ENCODE results near the gene EFEMP2.
A peak's percentile ranks its signal among the peaks of the same experiment; 100 is the strongest.
"Not testable (repeated sequence)": the region's sequence is repeated elsewhere in the genome, so short reads cannot be mapped to it uniquely, and the experiment has no call there.

EFEMP2 gene

DNA sequence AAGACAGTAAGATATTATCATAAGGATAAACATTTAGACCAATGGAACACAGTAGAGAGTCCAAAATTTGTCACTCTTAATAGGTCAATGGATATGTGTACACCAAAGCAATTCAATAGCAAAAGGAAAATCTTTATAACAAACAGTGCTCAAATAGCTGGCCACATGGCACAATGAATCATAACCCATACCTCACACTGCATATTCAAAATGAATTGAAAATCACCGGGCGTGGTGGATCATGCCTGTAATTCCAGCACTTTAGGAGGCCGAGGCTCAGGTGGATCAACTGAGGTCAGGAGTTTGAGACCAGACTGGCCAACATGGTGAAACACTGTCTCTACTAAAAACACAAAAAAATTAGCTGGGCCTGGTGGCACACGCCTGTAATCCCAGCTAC, 30.5 kb downstream of the EFEMP2 start:
- H3K4me3 ChIP-seq (ENCODE audit: low read depth, low read length), result no peak overlapping the region
- no peak for DNase-seq
- H3K9me3 ChIP-seq (ENCODE audit: severe bottlenecking), result no peaks in the 10 kb centered on the region
- no peak overlapping the region for H3K27ac ChIP-seq
- TF ChIP-seq, protein P1, sequence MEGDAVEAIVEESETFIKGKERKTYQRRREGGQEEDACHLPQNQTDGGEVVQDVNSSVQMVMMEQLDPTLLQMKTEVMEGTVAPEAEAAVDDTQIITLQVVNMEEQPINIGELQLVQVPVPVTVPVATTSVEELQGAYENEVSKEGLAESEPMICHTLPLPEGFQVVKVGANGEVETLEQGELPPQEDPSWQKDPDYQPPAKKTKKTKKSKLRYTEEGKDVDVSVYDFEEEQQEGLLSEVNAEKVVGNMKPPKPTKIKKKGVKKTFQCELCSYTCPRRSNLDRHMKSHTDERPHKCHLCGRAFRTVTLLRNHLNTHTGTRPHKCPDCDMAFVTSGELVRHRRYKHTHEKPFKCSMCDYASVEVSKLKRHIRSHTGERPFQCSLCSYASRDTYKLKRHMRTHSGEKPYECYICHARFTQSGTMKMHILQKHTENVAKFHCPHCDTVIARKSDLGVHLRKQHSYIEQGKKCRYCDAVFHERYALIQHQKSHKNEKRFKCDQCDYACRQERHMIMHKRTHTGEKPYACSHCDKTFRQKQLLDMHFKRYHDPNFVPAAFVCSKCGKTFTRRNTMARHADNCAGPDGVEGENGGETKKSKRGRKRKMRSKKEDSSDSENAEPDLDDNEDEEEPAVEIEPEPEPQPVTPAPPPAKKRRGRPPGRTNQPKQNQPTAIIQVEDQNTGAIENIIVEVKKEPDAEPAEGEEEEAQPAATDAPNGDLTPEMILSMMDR (IDR thresholded peaks at IDR 0.05; ENCODE audit: low read depth, low read length), result no peak
- H3K36me3 ChIP-seq, result no peaks in the 10 kb centered on the region
- no peaks in the 10 kb centered on the region for H3K27me3 ChIP-seq (ENCODE audit: insufficient read depth, low read depth, severe bottlenecking)

DNA sequence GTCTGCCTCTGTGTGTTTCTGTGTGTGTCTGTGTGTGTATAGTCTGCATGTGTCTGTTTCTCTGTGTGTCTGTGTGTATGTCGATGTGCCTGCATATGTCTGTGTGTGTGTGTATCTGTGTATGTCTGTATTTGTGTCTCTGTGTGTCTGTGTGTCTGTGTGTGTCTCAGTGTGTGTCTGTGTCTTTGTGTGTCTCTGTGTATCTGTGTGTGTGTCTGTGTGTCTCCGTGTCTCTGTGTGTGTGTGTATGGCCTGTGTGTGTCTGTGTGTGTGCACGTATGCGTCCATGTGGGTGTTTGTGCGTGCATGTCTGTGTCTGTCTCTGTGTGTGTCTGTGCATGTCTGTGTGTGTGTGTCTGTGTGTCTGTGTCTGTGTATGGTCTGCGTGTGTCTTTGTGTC, 38.4 kb downstream of the EFEMP2 start:
- Histone ChIP-seq H3K27ac (no peak overlapping the region), H3K36me3 (no peaks in the 10 kb centered on the region), H3K4me3 (ENCODE audit: low read depth, low read length) (peak overlapping the region; percentile 47), H3K27me3 (ENCODE audit: insufficient read depth, low read depth, severe bottlenecking) (no peaks in the 10 kb centered on the region), H3K9me3 (ENCODE audit: severe bottlenecking) (no peaks in the 10 kb centered on the region)
- DNase-seq, result no peak
- TF ChIP-seq, protein P1 (IDR thresholded peaks at IDR 0.05; ENCODE audit: low read depth, low read length), result no peak

DNA sequence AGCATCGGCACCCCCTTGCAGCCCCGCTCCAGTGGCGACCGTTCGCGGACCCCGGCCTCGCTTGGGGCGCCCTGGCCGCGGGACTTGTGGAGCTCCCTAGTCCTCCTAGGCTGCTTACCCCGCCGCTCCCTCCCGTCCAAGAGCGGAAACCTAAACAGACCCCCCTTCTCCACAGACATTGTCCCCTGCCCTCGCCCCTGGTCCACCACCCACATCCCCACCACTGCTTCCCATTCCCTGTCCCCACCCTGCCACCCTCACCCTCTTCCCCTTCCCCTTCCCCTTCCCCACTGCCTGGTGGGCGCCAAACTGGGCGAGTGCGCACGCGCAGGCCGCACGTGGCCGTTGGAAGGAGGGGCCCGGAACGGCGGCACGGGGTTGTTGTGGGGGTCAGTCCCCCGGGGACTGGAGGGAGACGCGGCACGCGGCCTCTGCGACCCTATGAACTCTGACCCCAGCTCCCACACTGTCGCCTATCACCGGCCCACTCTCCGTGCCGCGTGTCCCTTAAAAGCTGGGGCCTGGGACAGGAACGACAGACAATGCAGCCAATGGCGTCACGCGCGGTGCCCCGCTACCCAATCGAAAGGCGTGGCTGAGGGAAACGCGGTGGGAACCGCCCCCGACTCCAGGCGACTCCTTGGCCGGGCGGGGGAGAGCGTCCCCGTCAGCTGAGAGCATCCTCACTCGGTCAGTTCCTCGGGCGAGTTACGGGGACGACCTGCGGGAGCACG, 39.1 kb downstream of the EFEMP2 start, which contains the start of gene SNX32:
Gene SNX32, plus strand, starts transcription at position 667 of the 734 bp plus-strand sequence. CDS start 103 bp downstream, outside the sequence.
- DNase-seq, result peak; percentile 95
- H3K4me3 ChIP-seq (ENCODE audit: low read depth, low read length), result peak within 1 kb of the TSS; percentile 47

DNA sequence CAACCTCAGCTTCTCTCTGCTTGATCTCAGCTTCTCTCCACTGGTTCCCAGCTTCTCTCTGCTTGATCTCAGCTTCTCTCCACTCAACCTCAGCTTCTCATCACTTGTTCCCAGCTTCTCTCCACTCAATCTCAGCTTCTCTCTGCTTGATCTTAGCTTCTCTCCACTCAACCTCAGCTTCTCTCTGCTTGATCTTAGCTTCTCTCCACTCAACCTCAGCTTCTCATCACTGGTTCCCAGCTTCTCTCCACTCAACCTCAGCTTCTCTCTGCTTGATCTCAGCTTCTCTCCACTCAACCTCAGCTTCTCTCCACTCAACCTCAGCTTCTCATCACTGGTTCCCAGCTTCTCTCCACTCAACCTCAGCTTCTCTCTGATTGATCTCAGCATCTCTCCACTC, 40.4 kb downstream of the EFEMP2 start:
- H3K9me3 ChIP-seq (ENCODE audit: severe bottlenecking); H3K27me3 ChIP-seq (ENCODE audit: insufficient read depth, low read depth, severe bottlenecking); DNase-seq; H3K4me3 ChIP-seq (ENCODE audit: low read depth, low read length); H3K27ac ChIP-seq; H3K36me3 ChIP-seq: not testable (repeated sequence)

More for the DNA sequence above, 39.1 kb downstream of the EFEMP2 start, which contains the start of gene SNX32:
- TF ChIP-seq, protein P1 (IDR thresholded peaks at IDR 0.05; ENCODE audit: low read depth, low read length), result no peak
- no peaks in the 10 kb centered on the region for H3K27me3 ChIP-seq (ENCODE audit: insufficient read depth, low read depth, severe bottlenecking)
- H3K27ac ChIP-seq, result peak within 1 kb of the TSS; percentile 88
- no peaks in the 10 kb centered on the region for H3K9me3 ChIP-seq (ENCODE audit: severe bottlenecking)
- H3K36me3 ChIP-seq, result no peaks in the 10 kb centered on the region

DNA sequence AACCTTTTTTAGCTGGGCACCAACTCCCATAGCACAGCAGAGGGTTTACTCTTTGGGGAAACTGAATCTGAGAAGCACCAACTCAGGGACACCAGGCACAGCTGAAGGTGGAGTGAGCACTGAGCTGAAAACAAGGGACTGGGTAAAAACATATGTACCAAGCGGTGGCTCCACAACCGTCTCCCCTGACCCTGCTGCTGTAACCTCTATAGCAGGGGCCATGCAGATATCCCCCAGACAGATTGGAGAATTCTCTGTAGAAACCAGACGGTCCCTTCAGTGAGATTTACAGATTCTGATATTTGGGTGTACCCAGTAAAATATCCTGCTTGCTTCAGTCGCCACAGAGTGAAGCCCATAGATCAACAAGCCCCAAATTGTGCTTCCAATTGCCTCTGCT, 43.1 kb downstream of the EFEMP2 start:
- Histone ChIP-seq H3K9me3 (ENCODE audit: severe bottlenecking) (no peaks in the 10 kb centered on the region), H3K27ac (no peak overlapping the region), H3K27me3 (ENCODE audit: insufficient read depth, low read depth, severe bottlenecking) (no peaks in the 10 kb centered on the region), H3K36me3 (no peaks in the 10 kb centered on the region), H3K4me3 (ENCODE audit: low read depth, low read length) (no peak overlapping the region)
- TF ChIP-seq, protein P1 (IDR thresholded peaks at IDR 0.05; ENCODE audit: low read depth, low read length), result no peak
- no peak for DNase-seq

DNA sequence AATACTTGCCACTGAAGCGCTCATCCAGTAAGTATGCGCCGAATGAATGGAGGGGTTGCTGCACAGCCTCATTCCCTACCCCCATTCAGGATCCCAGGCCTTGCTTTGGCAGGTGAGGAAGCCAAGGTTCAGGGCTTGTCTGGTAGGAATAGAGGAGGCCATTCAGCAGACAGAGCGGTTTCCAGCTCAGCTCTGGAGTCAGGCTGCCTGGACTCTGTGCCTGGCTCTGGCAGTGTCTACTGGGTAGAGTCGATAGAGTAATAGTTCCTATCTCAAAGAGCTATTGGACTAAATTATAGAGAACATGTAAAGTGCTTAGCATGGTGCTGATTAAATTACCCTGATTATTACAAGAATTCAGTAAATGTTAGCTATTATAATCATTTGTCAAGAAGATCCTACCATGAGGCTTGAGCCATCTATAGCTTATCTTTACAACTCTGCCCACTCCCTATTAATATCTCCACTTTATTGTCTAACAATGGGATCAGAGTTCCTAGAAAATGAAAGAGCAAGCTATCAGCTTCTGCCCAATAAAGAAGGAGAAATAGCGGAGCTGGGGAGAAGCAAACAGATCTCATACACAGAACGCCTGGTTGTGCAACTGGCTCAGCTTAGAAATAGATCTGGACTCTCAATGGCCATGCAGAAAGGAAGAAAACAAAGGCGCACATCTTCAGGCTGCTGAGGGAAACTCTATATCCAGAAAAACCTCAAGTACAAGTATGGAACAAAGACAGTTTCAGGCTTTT, 45.4 kb downstream of the EFEMP2 start:
- Histone ChIP-seq H3K27me3 (ENCODE audit: insufficient read depth, low read depth, severe bottlenecking) (no peaks in the 10 kb centered on the region), H3K36me3 (no peaks in the 10 kb centered on the region), H3K4me3 (ENCODE audit: low read depth, low read length) (no peak overlapping the region), H3K9me3 (ENCODE audit: severe bottlenecking) (no peaks in the 10 kb centered on the region), H3K27ac (no peak overlapping the region)
- DNase-seq, result no peak
- TF ChIP-seq, protein P1 (IDR thresholded peaks at IDR 0.05; ENCODE audit: low read depth, low read length), result no peak
